Bone marrow (tissue), 2 donors: ENCODE results near the gene ARHGAP29.
"Not testable (repeated sequence)": the region's sequence is repeated elsewhere in the genome, so short reads cannot be mapped to it uniquely, and the experiment has no call there.

Source experiments
- DNase-seq, 2 donors: peaks; one replicate each; lab custom pipeline; 2025; lab: John Stamatoyannopoulos, UW

ARHGAP29 gene

GRCh38 chr1:94180650-94181049, 56.7 kb downstream of the ARHGAP29 start:
- DNase-seq, result no peak

DNA sequence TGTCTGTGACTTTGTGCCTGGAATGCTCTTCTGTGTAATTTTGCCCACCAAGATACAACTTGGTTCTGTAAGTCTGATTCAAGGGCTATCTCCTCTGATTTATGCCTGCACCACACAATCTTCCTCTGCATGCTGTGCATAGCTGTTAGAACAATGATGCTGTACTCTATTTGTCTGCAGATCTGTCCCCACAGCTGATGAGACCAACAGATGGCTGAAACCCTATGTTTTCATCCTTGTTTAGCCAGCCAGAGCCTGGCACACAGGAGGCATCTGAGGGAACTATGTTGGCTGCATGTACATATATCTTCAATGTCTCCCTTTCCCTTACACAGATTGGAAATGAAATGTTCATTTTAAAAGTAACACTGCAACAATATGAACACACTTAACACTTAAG, 58.5 kb downstream of the ARHGAP29 start:
- DNase-seq, result no peak

GRCh38 chr1:94169126-94169525, 68.3 kb downstream of the ARHGAP29 start:
- no peak for DNase-seq

GRCh38 chr1:94165843-94166242, 71.5 kb downstream of the ARHGAP29 start:
- no peak for DNase-seq

GRCh38 chr1:94164885-94165284, 72.5 kb downstream of the ARHGAP29 start:
- DNase-seq, result not testable (repeated sequence)

GRCh38 chr1:94164121-94164520, 73.3 kb downstream of the ARHGAP29 start:
- not testable (repeated sequence) for DNase-seq

GRCh38 chr1:94163249-94163648, 74.1 kb downstream of the ARHGAP29 start:
- DNase-seq, result not testable (repeated sequence)

DNA sequence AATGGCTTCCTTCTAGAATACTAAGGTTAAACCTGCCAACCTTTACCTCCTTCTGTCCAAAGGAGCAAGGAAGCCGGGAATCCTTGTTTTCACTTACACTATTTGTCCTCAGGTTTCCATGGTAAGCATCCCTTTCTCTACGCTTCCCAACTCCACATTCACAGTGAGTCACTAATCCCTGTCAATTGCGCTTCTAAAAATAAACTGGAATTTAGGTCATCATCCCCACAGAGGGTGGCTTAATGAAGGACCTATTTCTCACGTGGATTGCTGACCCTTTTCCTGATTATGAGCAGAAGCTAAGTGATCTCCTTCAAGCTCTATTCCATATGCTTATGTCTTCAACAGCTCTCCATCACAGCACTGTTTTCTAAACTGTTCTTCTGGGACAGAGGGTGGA, 76.6 kb downstream of the ARHGAP29 start:
- DNase-seq, result no peak

GRCh38 chr1:94156096-94156625, 81.2 kb downstream of the ARHGAP29 start:
- DNase-seq, result no peak

DNA sequence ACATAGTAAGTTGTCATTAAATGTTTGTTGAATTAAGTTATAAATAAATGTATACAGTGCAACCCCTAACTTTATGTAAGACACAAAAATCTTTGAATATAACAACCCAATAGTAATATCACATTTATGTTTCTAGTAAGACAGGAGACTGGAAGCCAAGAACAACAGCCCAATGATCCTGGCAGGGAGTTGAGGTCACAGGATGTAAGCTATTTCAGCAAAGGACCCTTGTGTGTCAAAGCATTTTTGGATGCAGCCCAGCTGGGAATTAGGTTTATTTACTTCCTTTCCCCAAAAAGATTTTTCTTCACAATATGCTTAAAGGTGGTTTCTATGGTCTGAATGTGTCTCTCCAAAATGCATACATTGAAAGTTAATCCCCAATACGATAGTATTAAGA, 82.4 kb downstream of the ARHGAP29 start:
- no peak for DNase-seq

DNA sequence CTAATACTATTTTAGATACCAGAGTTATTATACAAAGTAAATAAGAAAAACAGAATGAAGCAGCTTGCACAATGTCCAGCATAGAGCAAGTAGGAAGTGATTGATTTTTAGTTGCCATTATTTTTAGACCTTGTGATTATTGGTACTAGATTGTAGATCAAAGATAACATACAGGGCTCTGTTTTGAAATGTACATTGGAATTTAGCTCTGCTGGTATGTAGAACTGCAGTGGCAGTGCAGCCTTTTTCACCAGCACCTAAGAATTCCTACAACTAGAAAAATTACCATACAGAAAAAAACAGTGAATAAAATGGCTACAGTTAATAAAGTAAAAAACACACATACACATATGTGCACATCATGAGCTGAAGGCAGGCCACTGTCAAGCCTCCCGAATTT, 84.3 kb downstream of the ARHGAP29 start:
- no peak for DNase-seq

DNA sequence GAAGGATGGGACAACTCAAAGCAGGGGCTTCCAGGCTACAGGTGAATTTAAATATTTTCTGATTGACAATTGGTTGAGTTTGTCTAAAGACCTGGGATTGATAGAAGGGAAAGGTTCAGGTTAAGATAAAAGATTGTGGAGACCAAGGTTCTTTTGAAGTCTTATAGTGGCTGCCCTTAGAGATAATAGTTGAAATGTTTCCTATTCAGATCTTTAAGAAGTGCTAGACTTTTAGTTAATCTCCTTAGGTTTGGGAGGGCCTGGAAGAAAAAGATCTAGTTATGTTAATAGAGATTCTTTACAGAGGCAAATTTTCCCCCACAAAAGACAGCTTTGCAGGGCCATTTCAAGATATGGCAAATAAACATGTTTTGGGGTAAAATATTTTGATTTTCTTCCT, 88.2 kb downstream of the ARHGAP29 start:
- not testable (repeated sequence) for DNase-seq

GRCh38 chr1:94146273-94146672, 91.1 kb downstream of the ARHGAP29 start:
- DNase-seq, result no peak

DNA sequence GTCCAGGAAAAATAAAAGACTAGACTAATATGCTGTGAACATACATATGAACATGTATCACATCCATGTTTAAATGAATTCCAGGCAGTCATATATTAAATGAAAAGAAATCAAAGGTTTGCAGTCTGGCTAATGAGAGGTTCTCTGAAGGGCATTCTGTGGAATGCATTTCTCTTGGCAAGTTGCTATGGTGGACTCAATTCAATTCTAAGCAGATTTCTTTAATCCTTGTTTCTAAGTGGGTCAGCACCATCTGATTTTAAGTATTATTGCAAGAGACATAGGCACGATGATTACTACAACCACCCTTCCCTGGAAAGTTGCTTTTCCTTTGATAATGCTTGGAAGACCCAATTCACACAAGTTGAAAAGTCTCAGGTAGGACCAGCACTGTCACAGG, 92.5 kb downstream of the ARHGAP29 start:
- no peak for DNase-seq

DNA sequence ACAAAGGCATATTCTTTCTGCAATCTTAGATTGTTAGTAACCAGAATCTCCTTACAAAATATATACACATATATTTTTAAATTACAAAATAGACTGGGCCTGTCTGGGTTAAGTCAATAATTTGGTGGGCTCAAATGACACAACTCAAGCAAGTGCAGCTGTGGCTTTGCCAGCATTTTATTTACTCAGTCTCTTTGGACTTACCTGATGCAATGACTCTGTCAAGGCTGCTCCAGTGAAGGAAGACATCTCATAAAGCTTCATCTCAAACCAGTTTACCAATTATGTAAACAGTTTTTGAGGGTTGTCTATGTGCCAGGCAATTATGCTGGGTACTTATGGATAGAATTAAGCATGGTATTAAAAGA, 93.6 kb downstream of the ARHGAP29 start:
- no peak for DNase-seq

GRCh38 chr1:94143173-94143808, 94.1 kb downstream of the ARHGAP29 start:
- DNase-seq, result no peak

GRCh38 chr1:94142583-94142982, 94.8 kb downstream of the ARHGAP29 start:
- DNase-seq, result no peak

GRCh38 chr1:94142022-94142421, 95.4 kb downstream of the ARHGAP29 start:
- no peak for DNase-seq

DNA sequence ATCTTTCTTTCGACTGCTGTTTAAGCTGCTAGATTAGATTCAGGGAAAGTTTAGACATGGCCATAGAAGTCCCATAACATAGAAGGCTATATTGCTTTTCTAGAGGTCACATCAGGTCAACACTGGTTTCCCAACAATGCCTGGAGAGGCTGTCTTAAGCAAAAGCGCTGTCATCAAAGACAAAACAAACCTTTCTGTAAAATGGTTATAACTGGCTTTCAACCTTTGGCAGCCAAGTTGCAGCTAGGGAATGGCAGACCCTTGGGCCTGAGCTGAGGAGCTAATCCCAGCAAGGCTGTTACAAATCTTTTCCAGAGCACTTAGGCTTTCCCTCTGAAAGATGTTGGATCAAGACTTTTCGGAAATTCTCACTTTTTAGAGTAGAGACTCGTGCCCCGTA, 105.3 kb downstream of the ARHGAP29 start:
- DNase-seq, result no peak

- no peak for DNase-seq
Measured at GRCh38 chr1:94130851-94131595, 106.4 kb downstream of the ARHGAP29 start.

- DNase-seq, result no peak
Measured at GRCh38 chr1:94126651-94127050, 110.7 kb downstream of the ARHGAP29 start.

DNA sequence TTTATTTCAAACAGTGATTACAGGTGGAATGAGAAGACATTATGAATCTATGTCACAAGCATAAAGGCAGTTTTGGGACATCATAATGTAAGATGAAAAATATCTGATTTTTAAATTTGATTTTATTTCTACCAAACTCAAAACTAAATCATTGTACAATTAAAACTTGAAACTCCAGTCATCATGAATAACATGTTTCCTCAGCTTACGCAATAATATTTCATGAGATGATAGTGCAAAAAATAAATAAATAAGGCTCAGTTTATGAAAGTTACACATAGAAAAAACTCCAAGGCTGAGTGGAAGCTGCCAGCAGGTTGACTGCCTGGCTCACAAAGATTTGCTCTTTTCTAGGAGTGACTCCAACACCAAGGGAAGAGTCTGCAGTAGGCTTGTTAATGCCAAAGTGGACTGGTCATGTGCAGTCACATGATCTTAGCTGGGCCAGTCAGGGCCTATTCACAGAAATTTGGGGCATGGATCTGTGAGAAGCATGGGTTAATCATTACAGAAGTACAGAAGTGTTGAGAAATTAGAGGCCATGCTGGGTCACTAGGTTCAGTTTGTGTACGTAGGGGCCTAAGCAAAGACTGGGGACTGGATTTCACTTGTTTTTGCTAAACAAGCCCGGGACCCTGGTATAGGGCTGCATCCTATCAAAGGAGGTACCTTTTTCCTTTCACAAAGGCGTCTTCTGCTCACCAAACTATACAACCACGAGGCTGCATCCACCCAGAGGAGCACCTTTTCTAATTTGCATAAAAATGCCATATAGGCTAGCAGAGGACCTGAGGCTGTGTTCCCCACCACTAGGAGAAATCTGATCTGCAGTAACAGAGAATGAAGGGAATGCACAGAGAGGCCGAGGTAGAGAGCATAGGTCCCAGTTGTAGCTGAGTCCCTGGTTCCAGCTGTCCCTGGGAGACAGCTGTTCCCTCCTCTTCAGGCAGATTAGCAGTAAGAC, 111.6 kb downstream of the ARHGAP29 start:
- DNase-seq, result no peak
